PC-3 (cell line): ENCODE data around the gene NDUFAF2.

ENCODE experiments used
- EZH2 ChIP-seq: fragments of 300-600 bp; sonication (generic); IDR thresholded peaks from one replicate; pipeline ENCODE4 v1.6.1; 2017; ENCODE audit warnings: antibody characterized with exemption, mild to moderate bottlenecking, low read length; ENCODE audit not compliant: unreplicated experiment
- EZH2phosphoT487 ChIP-seq: fragments of 300-600 bp; sonication (generic); IDR thresholded peaks from 2 replicates; pipeline ENCODE4 v1.6.1; 2018; ENCODE audit warnings: mild to moderate bottlenecking, antibody characterized with exemption, low read length, borderline replicate concordance
- TF ChIP-seq, protein P1 (sequence below): fragments of 300-600 bp; sonication (generic); conservative IDR thresholded peaks from 2 replicates; pipeline ENCODE4 v1.5.1; 2017; ENCODE audit warnings: antibody characterized with exemption, low read depth, mild to moderate bottlenecking, low read length

DNA sequence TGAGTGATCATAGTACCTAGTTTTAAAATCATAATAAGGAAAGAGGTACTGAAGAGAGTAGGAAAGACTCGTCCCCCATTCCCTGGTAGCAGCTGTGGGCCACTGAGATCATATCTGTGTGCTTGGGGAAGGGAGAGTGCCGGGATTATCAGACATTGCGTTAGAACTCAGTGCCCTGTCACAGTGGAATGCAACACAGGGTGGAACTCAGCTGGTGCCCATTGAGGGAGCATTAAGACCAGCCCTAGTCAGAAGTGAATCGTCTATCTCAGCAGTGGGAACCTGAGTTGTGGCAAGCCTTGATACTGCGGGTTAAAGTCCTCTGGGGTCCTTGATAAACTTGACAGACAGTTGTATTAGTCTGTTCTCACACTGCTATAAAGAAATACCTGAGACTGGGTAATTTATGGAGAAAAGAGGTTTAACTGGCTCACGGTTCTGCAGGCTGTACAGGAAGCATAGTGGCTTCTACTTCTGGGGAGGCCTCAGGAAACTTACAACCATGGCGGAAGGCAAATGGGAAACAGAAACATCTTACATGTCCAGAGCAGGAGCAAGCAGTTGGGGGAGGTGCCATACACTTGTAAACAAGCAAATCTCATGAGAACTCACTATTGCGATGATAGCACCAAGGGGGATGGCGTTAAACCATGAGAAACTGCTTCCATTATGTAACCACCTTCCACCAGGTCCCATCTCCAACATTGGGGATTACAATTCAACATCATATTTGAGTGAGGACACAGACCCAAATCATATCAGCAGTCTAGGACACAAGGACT lies 33.1 kb downstream of the NDUFAF2 start:
- TF ChIP-seq, protein P1, sequence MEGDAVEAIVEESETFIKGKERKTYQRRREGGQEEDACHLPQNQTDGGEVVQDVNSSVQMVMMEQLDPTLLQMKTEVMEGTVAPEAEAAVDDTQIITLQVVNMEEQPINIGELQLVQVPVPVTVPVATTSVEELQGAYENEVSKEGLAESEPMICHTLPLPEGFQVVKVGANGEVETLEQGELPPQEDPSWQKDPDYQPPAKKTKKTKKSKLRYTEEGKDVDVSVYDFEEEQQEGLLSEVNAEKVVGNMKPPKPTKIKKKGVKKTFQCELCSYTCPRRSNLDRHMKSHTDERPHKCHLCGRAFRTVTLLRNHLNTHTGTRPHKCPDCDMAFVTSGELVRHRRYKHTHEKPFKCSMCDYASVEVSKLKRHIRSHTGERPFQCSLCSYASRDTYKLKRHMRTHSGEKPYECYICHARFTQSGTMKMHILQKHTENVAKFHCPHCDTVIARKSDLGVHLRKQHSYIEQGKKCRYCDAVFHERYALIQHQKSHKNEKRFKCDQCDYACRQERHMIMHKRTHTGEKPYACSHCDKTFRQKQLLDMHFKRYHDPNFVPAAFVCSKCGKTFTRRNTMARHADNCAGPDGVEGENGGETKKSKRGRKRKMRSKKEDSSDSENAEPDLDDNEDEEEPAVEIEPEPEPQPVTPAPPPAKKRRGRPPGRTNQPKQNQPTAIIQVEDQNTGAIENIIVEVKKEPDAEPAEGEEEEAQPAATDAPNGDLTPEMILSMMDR = no peak
- TF ChIP-seq EZH2phosphoT487 (no peak), EZH2 (no peak)
